ENCODE measurements around the gene PLAGL2.
"Not testable (repeated sequence)": the region's sequence is repeated elsewhere in the genome, so short reads cannot be mapped to it uniquely, and the experiment has no call there.

The PLAGL2 gene, protein sequence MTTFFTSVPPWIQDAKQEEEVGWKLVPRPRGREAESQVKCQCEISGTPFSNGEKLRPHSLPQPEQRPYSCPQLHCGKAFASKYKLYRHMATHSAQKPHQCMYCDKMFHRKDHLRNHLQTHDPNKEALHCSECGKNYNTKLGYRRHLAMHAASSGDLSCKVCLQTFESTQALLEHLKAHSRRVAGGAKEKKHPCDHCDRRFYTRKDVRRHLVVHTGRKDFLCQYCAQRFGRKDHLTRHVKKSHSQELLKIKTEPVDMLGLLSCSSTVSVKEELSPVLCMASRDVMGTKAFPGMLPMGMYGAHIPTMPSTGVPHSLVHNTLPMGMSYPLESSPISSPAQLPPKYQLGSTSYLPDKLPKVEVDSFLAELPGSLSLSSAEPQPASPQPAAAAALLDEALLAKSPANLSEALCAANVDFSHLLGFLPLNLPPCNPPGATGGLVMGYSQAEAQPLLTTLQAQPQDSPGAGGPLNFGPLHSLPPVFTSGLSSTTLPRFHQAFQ

GRCh38 chr20:32207626-32208498 is at the start of gene PLAGL2, which contains the start of gene POFUT1:
TSS of gene PLAGL2 (minus strand) at chr20:32207743. CDS start at chr20:32202178, 5,565 bp downstream.
TSS of gene POFUT1 (plus strand) at chr20:32207880. CDS start at chr20:32207942, 62 bp downstream.
- no peak for DNase-seq (ENCODE audit: extremely low read depth, low read depth)
- peak within 1 kb of the TSS; percentile 93 for H3K4me3 ChIP-seq (replicated peaks; ENCODE audit: low read depth, low read length)

GRCh38 chr20:32252189-32252588 is 44.6 kb upstream of the PLAGL2 start:
- H3K4me3 ChIP-seq (replicated peaks; ENCODE audit: low read depth, low read length), result no peak overlapping the region
- DNase-seq (ENCODE audit: extremely low read depth, low read depth), result no peak
- TF ChIP-seq, protein P1, sequence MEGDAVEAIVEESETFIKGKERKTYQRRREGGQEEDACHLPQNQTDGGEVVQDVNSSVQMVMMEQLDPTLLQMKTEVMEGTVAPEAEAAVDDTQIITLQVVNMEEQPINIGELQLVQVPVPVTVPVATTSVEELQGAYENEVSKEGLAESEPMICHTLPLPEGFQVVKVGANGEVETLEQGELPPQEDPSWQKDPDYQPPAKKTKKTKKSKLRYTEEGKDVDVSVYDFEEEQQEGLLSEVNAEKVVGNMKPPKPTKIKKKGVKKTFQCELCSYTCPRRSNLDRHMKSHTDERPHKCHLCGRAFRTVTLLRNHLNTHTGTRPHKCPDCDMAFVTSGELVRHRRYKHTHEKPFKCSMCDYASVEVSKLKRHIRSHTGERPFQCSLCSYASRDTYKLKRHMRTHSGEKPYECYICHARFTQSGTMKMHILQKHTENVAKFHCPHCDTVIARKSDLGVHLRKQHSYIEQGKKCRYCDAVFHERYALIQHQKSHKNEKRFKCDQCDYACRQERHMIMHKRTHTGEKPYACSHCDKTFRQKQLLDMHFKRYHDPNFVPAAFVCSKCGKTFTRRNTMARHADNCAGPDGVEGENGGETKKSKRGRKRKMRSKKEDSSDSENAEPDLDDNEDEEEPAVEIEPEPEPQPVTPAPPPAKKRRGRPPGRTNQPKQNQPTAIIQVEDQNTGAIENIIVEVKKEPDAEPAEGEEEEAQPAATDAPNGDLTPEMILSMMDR (IDR thresholded peaks at IDR 0.05; ENCODE audit: low read depth, low read length, missing control alignments), result no peak

More at GRCh38 chr20:32207626-32208498, at the start of gene PLAGL2, which contains the start of gene POFUT1:
- TF ChIP-seq, protein P1 (IDR thresholded peaks at IDR 0.05; ENCODE audit: low read depth, low read length, missing control alignments), result no peak

DNA sequence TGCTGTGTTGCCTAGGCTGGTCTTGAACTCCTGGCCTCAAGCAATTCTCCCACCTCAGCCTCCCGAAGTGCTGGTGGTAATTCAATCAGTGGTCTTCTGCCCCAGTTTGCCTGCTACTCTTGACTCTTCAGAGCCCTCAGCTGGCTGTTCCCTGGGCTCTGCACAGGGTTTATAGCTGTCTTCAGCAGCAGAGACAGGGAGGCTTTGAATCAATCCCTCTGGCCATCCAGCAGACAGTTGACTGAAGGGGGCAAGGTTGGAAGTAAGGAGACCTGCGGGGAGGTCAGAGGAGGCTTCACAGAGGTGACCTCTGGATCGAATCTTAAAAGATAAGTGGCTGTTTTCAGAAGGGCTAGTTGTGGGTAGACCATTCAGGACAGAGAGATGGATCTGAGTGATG is 43.9 kb upstream of the PLAGL2 start:
- TF ChIP-seq, protein P1 (IDR thresholded peaks at IDR 0.05; ENCODE audit: low read depth, low read length, missing control alignments), result no peak
- DNase-seq (ENCODE audit: extremely low read depth, low read depth), result no peak
- H3K4me3 ChIP-seq (replicated peaks; ENCODE audit: low read depth, low read length), result no peak overlapping the region

GRCh38 chr20:32249030-32249738 is 41.6 kb upstream of the PLAGL2 start:
- TF ChIP-seq, protein P1 (IDR thresholded peaks at IDR 0.05; ENCODE audit: low read depth, low read length, missing control alignments), result no peak
- DNase-seq (ENCODE audit: extremely low read depth, low read depth), result no peak
- H3K4me3 ChIP-seq (replicated peaks; ENCODE audit: low read depth, low read length), result no peak overlapping the region

GRCh38 chr20:32248043-32248442 is 40.5 kb upstream of the PLAGL2 start:
- TF ChIP-seq, protein P1 (IDR thresholded peaks at IDR 0.05; ENCODE audit: low read depth, low read length, missing control alignments), result no peak
- no peak overlapping the region for H3K4me3 ChIP-seq (replicated peaks; ENCODE audit: low read depth, low read length)
- no peak for DNase-seq (ENCODE audit: extremely low read depth, low read depth)

DNA sequence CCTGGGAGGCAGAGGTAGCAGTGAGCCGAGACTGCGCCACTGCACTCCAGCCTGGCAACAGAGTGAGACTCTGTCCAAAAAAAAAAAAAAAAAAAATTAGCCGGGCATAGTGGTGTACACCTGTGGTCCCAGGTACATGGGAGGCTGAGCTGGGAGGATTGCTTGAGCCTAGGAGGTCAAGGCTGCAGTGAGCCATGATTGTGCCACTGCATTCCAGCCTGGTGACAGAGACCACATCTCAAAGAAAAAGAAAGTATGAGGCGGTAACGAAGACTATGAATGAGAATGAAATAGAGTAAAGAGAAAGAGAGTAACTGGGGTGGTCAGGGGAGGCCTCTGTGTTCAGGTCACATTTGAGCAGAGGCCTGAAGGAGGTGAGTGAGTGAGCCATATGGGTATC is 38.7 kb upstream of the PLAGL2 start:
- DNase-seq (ENCODE audit: extremely low read depth, low read depth), result not testable (repeated sequence)

More for the DNA sequence above, 38.7 kb upstream of the PLAGL2 start:
- not testable (repeated sequence) for H3K4me3 ChIP-seq (replicated peaks; ENCODE audit: low read depth, low read length)

Data from HFF-Myc (cell line).